ENCODE measurements around the gene SFMBT1. TPM values are rescaled to one million over a fixed set of nuclear protein-coding genes. Genes with fewer than 3 reads are reported as not detected.

SFMBT1 gene
- total and polyA plus RNA-seq, 2 of the 8 experiments (the other 6 are each of a cell fraction or from before 2014, with no cell fraction given) = 8.1 to 16.8 TPM

DNA sequence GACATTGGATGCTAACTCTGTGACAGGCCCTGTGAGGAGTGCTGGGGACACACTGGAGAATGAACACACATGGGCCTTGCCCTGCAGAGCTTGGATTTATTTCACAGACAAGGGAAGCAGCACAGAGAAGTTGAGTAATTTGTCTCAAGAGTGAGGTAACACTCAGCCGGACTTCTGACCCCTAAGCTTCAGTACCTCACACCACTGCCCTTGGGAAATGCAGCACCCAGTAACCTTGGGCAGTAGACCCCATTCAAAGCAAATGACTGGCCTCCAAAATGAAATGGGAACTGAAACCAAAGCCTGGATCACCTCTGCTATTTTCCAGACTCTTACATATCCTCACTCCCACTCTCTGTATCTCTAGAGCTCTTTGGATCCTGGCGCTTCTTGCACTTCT lies 47.1 kb upstream of the SFMBT1 start (continued):
- TF ChIP-seq ASH2L (IDR thresholded peaks at IDR 0.05; ENCODE audit: low read length) (no peak), SP4 (IDR thresholded peaks at IDR 0.05; ENCODE audit: low read length) (no peak), MAFK (IDR thresholded peaks at IDR 0.05; ENCODE audit: low read depth, low read length) (no peak), JUN (IDR thresholded peaks at IDR 0.05; ENCODE audit: low read depth, low read length) (no peak), RBBP5 (IDR thresholded peaks at IDR 0.05; ENCODE audit: borderline replicate concordance, low read depth, low read length) (no peak), GTF2F1 (IDR thresholded peaks at IDR 0.05; ENCODE audit: borderline replicate concordance, low read depth, low read length) (no peak)
- TF ChIP-seq, protein P1, sequence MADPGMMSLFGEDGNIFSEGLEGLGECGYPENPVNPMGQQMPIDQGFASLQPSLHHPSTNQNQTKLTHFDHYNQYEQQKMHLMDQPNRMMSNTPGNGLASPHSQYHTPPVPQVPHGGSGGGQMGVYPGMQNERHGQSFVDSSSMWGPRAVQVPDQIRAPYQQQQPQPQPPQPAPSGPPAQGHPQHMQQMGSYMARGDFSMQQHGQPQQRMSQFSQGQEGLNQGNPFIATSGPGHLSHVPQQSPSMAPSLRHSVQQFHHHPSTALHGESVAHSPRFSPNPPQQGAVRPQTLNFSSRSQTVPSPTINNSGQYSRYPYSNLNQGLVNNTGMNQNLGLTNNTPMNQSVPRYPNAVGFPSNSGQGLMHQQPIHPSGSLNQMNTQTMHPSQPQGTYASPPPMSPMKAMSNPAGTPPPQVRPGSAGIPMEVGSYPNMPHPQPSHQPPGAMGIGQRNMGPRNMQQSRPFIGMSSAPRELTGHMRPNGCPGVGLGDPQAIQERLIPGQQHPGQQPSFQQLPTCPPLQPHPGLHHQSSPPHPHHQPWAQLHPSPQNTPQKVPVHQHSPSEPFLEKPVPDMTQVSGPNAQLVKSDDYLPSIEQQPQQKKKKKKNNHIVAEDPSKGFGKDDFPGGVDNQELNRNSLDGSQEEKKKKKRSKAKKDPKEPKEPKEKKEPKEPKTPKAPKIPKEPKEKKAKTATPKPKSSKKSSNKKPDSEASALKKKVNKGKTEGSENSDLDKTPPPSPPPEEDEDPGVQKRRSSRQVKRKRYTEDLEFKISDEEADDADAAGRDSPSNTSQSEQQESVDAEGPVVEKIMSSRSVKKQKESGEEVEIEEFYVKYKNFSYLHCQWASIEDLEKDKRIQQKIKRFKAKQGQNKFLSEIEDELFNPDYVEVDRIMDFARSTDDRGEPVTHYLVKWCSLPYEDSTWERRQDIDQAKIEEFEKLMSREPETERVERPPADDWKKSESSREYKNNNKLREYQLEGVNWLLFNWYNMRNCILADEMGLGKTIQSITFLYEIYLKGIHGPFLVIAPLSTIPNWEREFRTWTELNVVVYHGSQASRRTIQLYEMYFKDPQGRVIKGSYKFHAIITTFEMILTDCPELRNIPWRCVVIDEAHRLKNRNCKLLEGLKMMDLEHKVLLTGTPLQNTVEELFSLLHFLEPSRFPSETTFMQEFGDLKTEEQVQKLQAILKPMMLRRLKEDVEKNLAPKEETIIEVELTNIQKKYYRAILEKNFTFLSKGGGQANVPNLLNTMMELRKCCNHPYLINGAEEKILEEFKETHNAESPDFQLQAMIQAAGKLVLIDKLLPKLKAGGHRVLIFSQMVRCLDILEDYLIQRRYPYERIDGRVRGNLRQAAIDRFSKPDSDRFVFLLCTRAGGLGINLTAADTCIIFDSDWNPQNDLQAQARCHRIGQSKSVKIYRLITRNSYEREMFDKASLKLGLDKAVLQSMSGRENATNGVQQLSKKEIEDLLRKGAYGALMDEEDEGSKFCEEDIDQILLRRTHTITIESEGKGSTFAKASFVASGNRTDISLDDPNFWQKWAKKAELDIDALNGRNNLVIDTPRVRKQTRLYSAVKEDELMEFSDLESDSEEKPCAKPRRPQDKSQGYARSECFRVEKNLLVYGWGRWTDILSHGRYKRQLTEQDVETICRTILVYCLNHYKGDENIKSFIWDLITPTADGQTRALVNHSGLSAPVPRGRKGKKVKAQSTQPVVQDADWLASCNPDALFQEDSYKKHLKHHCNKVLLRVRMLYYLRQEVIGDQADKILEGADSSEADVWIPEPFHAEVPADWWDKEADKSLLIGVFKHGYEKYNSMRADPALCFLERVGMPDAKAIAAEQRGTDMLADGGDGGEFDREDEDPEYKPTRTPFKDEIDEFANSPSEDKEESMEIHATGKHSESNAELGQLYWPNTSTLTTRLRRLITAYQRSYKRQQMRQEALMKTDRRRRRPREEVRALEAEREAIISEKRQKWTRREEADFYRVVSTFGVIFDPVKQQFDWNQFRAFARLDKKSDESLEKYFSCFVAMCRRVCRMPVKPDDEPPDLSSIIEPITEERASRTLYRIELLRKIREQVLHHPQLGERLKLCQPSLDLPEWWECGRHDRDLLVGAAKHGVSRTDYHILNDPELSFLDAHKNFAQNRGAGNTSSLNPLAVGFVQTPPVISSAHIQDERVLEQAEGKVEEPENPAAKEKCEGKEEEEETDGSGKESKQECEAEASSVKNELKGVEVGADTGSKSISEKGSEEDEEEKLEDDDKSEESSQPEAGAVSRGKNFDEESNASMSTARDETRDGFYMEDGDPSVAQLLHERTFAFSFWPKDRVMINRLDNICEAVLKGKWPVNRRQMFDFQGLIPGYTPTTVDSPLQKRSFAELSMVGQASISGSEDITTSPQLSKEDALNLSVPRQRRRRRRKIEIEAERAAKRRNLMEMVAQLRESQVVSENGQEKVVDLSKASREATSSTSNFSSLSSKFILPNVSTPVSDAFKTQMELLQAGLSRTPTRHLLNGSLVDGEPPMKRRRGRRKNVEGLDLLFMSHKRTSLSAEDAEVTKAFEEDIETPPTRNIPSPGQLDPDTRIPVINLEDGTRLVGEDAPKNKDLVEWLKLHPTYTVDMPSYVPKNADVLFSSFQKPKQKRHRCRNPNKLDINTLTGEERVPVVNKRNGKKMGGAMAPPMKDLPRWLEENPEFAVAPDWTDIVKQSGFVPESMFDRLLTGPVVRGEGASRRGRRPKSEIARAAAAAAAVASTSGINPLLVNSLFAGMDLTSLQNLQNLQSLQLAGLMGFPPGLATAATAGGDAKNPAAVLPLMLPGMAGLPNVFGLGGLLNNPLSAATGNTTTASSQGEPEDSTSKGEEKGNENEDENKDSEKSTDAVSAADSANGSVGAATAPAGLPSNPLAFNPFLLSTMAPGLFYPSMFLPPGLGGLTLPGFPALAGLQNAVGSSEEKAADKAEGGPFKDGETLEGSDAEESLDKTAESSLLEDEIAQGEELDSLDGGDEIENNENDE (IDR thresholded peaks at IDR 0.05; ENCODE audit: insufficient replicate concordance, low read length) = no peak
- TF ChIP-seq, protein P2, sequence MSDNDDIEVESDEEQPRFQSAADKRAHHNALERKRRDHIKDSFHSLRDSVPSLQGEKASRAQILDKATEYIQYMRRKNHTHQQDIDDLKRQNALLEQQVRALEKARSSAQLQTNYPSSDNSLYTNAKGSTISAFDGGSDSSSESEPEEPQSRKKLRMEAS (IDR thresholded peaks at IDR 0.05) = no peak
